Memory B cell (primary cell): Measurements from ENCODE around the gene ANKS6.
A peak's percentile ranks its signal among the peaks of the same experiment; 100 is the strongest.

Experiments used
- ATAC-seq: fragments of 150-1000 bp; cut with Tn5 transposase; 2 replicates; pipeline ENCODE4 v1.10.0; 2021; ENCODE audit warnings: low read depth, mild to moderate bottlenecking, moderate library complexity
- DNase-seq, 2 donors: peaks; one replicate each; pipeline ENCODE4 v3.0.0; 2022; ENCODE audit warnings: low spot score in 2 of 2
- H3K27ac Mint-ChIP-seq: one replicate; pipeline ENCODE4 v1.8.0; 2022; ENCODE audit warnings: mild to moderate bottlenecking, moderate library complexity, mixed read lengths
- H3K27me3 Mint-ChIP-seq: one replicate; pipeline ENCODE4 v1.8.0; 2022; ENCODE audit warnings: mixed read lengths
- H3K36me3 Mint-ChIP-seq: one replicate; pipeline ENCODE4 v1.8.0; 2022; ENCODE audit warnings: mild to moderate bottlenecking, mixed read lengths
- H3K4me1 Mint-ChIP-seq: one replicate; pipeline ENCODE4 v1.8.0; 2022; ENCODE audit warnings: mixed read lengths
- H3K4me3 Mint-ChIP-seq: one replicate; pipeline ENCODE4 v1.8.0; 2022; ENCODE audit warnings: mild to moderate bottlenecking, moderate library complexity, mixed read lengths
- H3K9me3 Mint-ChIP-seq: one replicate; pipeline ENCODE4 v1.8.0; 2022; ENCODE audit warnings: mixed read lengths

ANKS6 gene

DNA sequence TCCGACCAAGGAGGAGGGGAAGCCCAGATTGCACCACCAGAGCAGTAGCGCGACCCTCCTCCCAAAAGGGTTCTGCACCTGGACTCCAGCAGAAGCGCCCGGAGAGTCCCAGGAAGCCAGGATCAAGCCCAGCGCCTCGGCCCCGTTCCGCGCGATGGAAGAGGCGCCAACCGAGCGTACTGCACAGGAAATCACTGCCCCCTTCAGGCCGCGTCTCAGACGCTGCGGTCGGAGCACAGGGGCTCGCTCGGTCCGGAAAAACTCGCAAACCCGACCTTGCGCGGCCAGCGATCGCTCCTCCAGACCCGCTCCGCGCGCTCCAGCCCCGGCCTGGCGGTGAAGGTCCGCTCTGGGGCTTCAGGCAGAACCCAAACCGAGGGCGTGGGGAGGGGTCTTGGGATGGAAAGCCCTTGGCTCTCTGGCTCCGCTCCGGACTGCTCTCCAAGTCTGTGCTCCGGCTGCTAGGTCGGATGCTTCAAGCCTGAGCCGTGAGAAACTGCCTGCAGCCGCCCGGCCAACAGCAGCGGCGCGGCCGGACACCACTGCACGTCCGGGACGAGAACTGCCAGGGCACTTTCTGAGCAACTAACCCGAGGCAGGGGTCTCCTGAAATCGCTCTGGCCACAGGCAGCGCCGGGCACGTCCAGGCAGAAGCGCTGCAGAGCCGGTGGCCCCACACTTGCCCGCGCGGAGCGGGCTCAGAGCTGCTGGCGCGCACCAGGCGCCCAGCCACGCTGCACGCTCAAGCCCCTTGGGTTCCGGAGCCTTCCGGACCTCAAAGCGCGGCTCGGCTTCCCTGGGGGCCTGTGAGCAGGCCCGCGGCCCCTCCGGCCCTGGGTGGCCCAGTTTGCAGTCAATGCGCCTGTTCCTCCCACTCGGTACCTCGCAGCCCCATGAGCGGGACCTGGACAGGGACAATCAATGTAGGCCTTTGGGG, 88.9 kb downstream of the ANKS6 start:
- Mint-ChIP-seq H3K9me3 (peaks cover 2% of the 10 kb centered on the region), H3K27ac (no peak overlapping the region), H3K36me3 (no peaks in the 10 kb centered on the region), H3K4me3 (no peak overlapping the region), H3K4me1 (no peaks in the 10 kb centered on the region), H3K27me3 (peaks cover 31% of the 10 kb centered on the region)
- DNase-seq (no peak), ATAC-seq (no peak)

- Mint-ChIP-seq H3K36me3 (no peaks in the 10 kb centered on the region), H3K4me1 (no peaks in the 10 kb centered on the region), H3K27me3 (peaks cover 33% of the 10 kb centered on the region), H3K4me3 (peak overlapping the region; percentile 9), H3K27ac (no peak overlapping the region), H3K9me3 (peaks cover 2% of the 10 kb centered on the region)
- DNase-seq (no peak), ATAC-seq (no peak)
Observed at GRCh38 chr9:98706651-98707165, 89.6 kb downstream of the ANKS6 start.

- no peak overlapping the region for H3K4me3 Mint-ChIP-seq
- no peak for ATAC-seq
- no peak for DNase-seq
- H3K36me3 Mint-ChIP-seq = peaks cover 2% of the 10 kb centered on the region
- H3K27ac Mint-ChIP-seq = no peak overlapping the region
- H3K27me3 Mint-ChIP-seq = peaks cover 23% of the 10 kb centered on the region
- H3K4me1 Mint-ChIP-seq = no peaks in the 10 kb centered on the region
- peaks cover 9% of the 10 kb centered on the region for H3K9me3 Mint-ChIP-seq
Observed at GRCh38 chr9:98702835-98703380, 93.4 kb downstream of the ANKS6 start.

- Mint-ChIP-seq H3K27me3 (peaks cover 23% of the 10 kb centered on the region), H3K27ac (no peak overlapping the region), H3K36me3 (peaks cover 2% of the 10 kb centered on the region), H3K4me3 (no peak overlapping the region), H3K4me1 (no peaks in the 10 kb centered on the region), H3K9me3 (peaks cover 9% of the 10 kb centered on the region)
- DNase-seq (no peak), ATAC-seq (no peak)
Observed at GRCh38 chr9:98702340-98702739, 94.0 kb downstream of the ANKS6 start.

GRCh38 chr9:98701576-98701975, 94.8 kb downstream of the ANKS6 start:
- Mint-ChIP-seq H3K27me3 (peaks cover 21% of the 10 kb centered on the region), H3K4me1 (no peaks in the 10 kb centered on the region), H3K4me3 (no peak overlapping the region), H3K9me3 (peaks cover 9% of the 10 kb centered on the region), H3K27ac (no peak overlapping the region), H3K36me3 (peaks cover 2% of the 10 kb centered on the region)
- ATAC-seq (no peak), DNase-seq (no peak)

DNA sequence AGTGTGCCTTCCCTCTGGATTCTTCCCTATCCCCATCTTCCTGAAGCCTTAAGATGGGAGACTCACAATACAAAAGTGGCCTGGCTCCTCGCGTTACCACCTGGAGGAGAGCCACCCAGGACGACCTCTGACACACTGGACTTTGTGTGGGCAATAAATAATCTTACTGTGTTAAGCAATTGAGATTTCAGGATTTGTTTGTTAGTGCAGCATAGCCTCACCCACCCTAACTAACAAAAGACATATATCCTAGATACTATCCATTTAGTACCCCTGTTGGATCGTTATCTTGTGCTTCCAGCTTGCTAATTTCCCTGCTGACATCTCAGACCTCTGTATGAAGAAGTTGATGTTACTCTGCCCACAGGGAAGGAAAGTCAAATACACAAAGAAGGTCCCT, 95.6 kb downstream of the ANKS6 start:
- H3K27me3 Mint-ChIP-seq = peaks cover 21% of the 10 kb centered on the region
- ATAC-seq (no peak), DNase-seq (no peak)
- peaks cover 2% of the 10 kb centered on the region for H3K36me3 Mint-ChIP-seq
- no peak overlapping the region for H3K27ac Mint-ChIP-seq
- H3K4me3 Mint-ChIP-seq = no peak overlapping the region
- H3K9me3 Mint-ChIP-seq = peaks cover 9% of the 10 kb centered on the region
- H3K4me1 Mint-ChIP-seq = no peaks in the 10 kb centered on the region

GRCh38 chr9:98698856-98699255, 97.5 kb downstream of the ANKS6 start:
- H3K9me3 Mint-ChIP-seq = peaks cover 7% of the 10 kb centered on the region
- no peak overlapping the region for H3K27ac Mint-ChIP-seq
- ATAC-seq (no peak), DNase-seq (no peak)
- H3K36me3 Mint-ChIP-seq = peaks cover 2% of the 10 kb centered on the region
- no peak overlapping the region for H3K4me3 Mint-ChIP-seq
- H3K4me1 Mint-ChIP-seq = no peaks in the 10 kb centered on the region
- H3K27me3 Mint-ChIP-seq = peaks cover 16% of the 10 kb centered on the region

DNA sequence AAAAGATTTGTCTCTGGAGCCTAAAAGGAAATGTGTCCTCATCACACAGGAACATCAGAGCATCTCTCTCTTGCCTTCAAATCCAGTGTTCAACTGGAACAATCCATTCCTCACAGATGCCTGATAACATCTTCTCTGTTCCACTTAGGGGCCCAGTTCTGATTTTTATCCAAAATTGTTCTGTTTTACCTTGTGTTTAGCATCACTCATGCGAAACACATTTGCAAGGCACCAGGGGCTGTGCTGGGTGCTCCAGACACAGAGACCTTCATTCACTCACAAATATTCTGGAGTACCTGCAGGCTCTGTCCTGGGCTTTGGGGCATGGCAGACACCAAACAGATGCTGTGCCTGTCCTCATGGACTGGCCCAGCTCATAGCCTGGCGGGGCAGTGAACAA, 101.4 kb downstream of the ANKS6 start:
- Mint-ChIP-seq H3K27me3 (peaks cover 9% of the 10 kb centered on the region), H3K36me3 (no peaks in the 10 kb centered on the region), H3K9me3 (no peaks in the 10 kb centered on the region), H3K4me1 (no peaks in the 10 kb centered on the region), H3K4me3 (no peak overlapping the region), H3K27ac (no peak overlapping the region)
- DNase-seq = no peak
- ATAC-seq = no peak

- H3K4me3 Mint-ChIP-seq = no peak overlapping the region
- peaks cover 9% of the 10 kb centered on the region for H3K27me3 Mint-ChIP-seq
- no peak for DNase-seq
- H3K27ac Mint-ChIP-seq = no peak overlapping the region
- no peaks in the 10 kb centered on the region for H3K9me3 Mint-ChIP-seq
- no peak for ATAC-seq
- no peaks in the 10 kb centered on the region for H3K4me1 Mint-ChIP-seq
- H3K36me3 Mint-ChIP-seq = no peaks in the 10 kb centered on the region
Observed at GRCh38 chr9:98692392-98692791, 104.0 kb downstream of the ANKS6 start.

DNA sequence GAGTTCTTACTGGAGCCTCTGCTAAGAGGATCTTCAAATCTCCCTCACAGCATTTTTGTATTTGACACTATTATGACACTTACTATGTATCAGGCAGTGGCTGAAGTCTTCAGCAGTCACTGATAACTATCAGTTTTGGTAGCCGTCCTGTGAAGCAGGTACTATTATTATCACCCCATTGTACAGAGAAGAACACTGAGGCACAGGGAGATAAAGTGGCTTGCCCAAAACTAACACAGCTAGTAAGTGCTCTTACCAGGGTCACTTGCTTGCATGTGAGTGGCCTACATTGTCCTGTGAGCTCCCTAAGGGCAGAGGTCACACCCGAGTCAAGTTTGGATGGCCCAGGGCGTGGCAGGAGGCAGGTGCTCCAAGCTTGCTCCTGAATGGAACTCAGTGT, 104.5 kb downstream of the ANKS6 start:
- no peak for DNase-seq
- Mint-ChIP-seq H3K27me3 (peaks cover 9% of the 10 kb centered on the region), H3K27ac (no peak overlapping the region), H3K4me3 (no peak overlapping the region), H3K4me1 (no peaks in the 10 kb centered on the region), H3K9me3 (no peaks in the 10 kb centered on the region), H3K36me3 (no peaks in the 10 kb centered on the region)
- ATAC-seq = no peak

GRCh38 chr9:98690686-98691085, 105.7 kb downstream of the ANKS6 start:
- no peaks in the 10 kb centered on the region for H3K9me3 Mint-ChIP-seq
- no peak overlapping the region for H3K27ac Mint-ChIP-seq
- no peaks in the 10 kb centered on the region for H3K4me1 Mint-ChIP-seq
- peaks cover 6% of the 10 kb centered on the region for H3K27me3 Mint-ChIP-seq
- no peaks in the 10 kb centered on the region for H3K36me3 Mint-ChIP-seq
- DNase-seq (no peak), ATAC-seq (no peak)
- H3K4me3 Mint-ChIP-seq = no peak overlapping the region

GRCh38 chr9:98688710-98689495, 107.5 kb downstream of the ANKS6 start:
- H3K27ac Mint-ChIP-seq = no peak overlapping the region
- no peak for DNase-seq

GRCh38 chr9:98687911-98688310, 108.4 kb downstream of the ANKS6 start:
- Mint-ChIP-seq H3K36me3 (no peaks in the 10 kb centered on the region), H3K9me3 (no peaks in the 10 kb centered on the region), H3K27me3 (peaks cover 3% of the 10 kb centered on the region), H3K4me1 (no peaks in the 10 kb centered on the region), H3K27ac (no peak overlapping the region), H3K4me3 (no peak overlapping the region)
- DNase-seq (no peak), ATAC-seq (no peak)

More at GRCh38 chr9:98688710-98689495, 107.5 kb downstream of the ANKS6 start:
- Mint-ChIP-seq H3K9me3 (no peaks in the 10 kb centered on the region), H3K4me1 (no peaks in the 10 kb centered on the region), H3K4me3 (no peak overlapping the region), H3K36me3 (no peaks in the 10 kb centered on the region), H3K27me3 (peaks cover 3% of the 10 kb centered on the region)
- ATAC-seq = no peak
